ENCODE data around the gene CLSTN2.

DNA sequence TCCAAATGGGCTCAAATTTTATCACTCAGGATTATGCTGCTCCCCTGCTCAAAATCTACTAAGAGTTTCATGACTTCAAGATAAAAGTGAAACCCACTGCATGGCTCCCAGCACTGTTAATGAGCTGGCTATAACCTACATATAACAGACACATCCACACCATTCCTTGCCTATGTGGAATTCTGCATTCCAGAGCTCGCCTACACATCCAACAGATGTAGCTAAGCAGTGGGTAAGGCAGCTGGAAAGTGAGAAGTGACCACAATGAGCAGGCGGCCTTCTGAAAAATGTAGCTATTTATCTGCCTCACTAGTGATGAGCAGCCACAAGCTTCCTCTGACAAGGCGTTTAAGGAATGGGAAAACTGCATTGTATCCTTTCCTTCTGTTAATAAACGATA is 650.8 kb downstream of the CLSTN2 start:
- TF ChIP-seq, protein P1, sequence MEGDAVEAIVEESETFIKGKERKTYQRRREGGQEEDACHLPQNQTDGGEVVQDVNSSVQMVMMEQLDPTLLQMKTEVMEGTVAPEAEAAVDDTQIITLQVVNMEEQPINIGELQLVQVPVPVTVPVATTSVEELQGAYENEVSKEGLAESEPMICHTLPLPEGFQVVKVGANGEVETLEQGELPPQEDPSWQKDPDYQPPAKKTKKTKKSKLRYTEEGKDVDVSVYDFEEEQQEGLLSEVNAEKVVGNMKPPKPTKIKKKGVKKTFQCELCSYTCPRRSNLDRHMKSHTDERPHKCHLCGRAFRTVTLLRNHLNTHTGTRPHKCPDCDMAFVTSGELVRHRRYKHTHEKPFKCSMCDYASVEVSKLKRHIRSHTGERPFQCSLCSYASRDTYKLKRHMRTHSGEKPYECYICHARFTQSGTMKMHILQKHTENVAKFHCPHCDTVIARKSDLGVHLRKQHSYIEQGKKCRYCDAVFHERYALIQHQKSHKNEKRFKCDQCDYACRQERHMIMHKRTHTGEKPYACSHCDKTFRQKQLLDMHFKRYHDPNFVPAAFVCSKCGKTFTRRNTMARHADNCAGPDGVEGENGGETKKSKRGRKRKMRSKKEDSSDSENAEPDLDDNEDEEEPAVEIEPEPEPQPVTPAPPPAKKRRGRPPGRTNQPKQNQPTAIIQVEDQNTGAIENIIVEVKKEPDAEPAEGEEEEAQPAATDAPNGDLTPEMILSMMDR (IDR thresholded peaks at IDR 0.05; ENCODE audit: low read length), result no peak
- TF ChIP-seq EZH2 (optimal IDR thresholded peaks at IDR 0.05; ENCODE audit: low read depth, low read length) (no peak), EZH2phosphoT487 (IDR thresholded peaks at IDR 0.05; ENCODE audit: low read length) (no peak)

Measured in MM.1S (cell line).